Measurements from ENCODE around the gene MMEL1.
"Not testable (repeated sequence)": the region's sequence is repeated elsewhere in the genome, so short reads cannot be mapped to it uniquely, and the experiment has no call there.

The MMEL1 gene

GRCh38 chr1:2574350-2574749 is 58.5 kb downstream of the MMEL1 start:
- no peak for DNase-seq (ENCODE audit: low read depth)
- TF ChIP-seq CTCF (conservative IDR thresholded peaks at IDR 0.05; ENCODE audit: control insufficient read depth, insufficient read depth, low read depth, low read length), result no peak
- no peak overlapping the region for H3K4me3 ChIP-seq (ENCODE audit: control insufficient read depth, low read depth, low read length)

GRCh38 chr1:2573250-2573920 is 59.4 kb downstream of the MMEL1 start:
- no peak overlapping the region for H3K4me3 ChIP-seq (ENCODE audit: control insufficient read depth, low read depth, low read length)
- DNase-seq (ENCODE audit: low read depth), result no peak
- no peak for TF ChIP-seq CTCF (conservative IDR thresholded peaks at IDR 0.05; ENCODE audit: control insufficient read depth, insufficient read depth, low read depth, low read length)

GRCh38 chr1:2571348-2571747 is 61.5 kb downstream of the MMEL1 start:
- no peak for TF ChIP-seq CTCF (conservative IDR thresholded peaks at IDR 0.05; ENCODE audit: control insufficient read depth, insufficient read depth, low read depth, low read length)
- H3K4me3 ChIP-seq (ENCODE audit: control insufficient read depth, low read depth, low read length), result no peak overlapping the region
- no peak for DNase-seq (ENCODE audit: low read depth)

GRCh38 chr1:2570332-2570731 is 62.5 kb downstream of the MMEL1 start:
- TF ChIP-seq CTCF (conservative IDR thresholded peaks at IDR 0.05; ENCODE audit: control insufficient read depth, insufficient read depth, low read depth, low read length), result no peak
- DNase-seq (ENCODE audit: low read depth), result no peak
- no peak overlapping the region for H3K4me3 ChIP-seq (ENCODE audit: control insufficient read depth, low read depth, low read length)

GRCh38 chr1:2569703-2570102 is 63.1 kb downstream of the MMEL1 start:
- not testable (repeated sequence) for DNase-seq (ENCODE audit: low read depth); H3K4me3 ChIP-seq (ENCODE audit: control insufficient read depth, low read depth, low read length)

GRCh38 chr1:2569060-2569459 is 63.8 kb downstream of the MMEL1 start:
- H3K4me3 ChIP-seq (ENCODE audit: control insufficient read depth, low read depth, low read length), result no peak overlapping the region
- no peak for DNase-seq (ENCODE audit: low read depth)
- TF ChIP-seq CTCF (conservative IDR thresholded peaks at IDR 0.05; ENCODE audit: control insufficient read depth, insufficient read depth, low read depth, low read length), result no peak

GRCh38 chr1:2568187-2568816 is 64.5 kb downstream of the MMEL1 start:
- not testable (repeated sequence) for H3K4me3 ChIP-seq (ENCODE audit: control insufficient read depth, low read depth, low read length); DNase-seq (ENCODE audit: low read depth)
